OCI-LY3 (cell line): ENCODE results near the gene ARHGEF16.

ENCODE experiments used
- H2AFZ ChIP-seq: fragments of 200-600, 300-600 bp; shearing (Covaris generic); 2 replicates; pipeline ENCODE4 v1.6.0; 2014; ENCODE audit warnings: antibody characterized with exemption, low read depth, low read length
- H3K27ac ChIP-seq: fragments of 200-600, 300-600 bp; sonication (generic); 2 replicates; pipeline ENCODE4 v1.5.1; 2014; ENCODE audit warnings: mild to moderate bottlenecking, low read length, moderate library complexity, mixed read lengths
- H3K27me3 ChIP-seq: fragments of 200-600, 300-600 bp; sonication (generic); 2 replicates; pipeline ENCODE4 v1.6.1; 2014; ENCODE audit warnings: low read depth, low read length, mixed read lengths
- H3K36me3 ChIP-seq: fragments of 200-600, 300-600 bp; sonication (generic); replicated peaks from 2 replicates; pipeline ENCODE3; 2014; ENCODE audit warnings: low read depth, low read length, mixed read lengths
- H3K4me1 ChIP-seq: fragments of 300-600, 200-600 bp; sonication (generic); 2 replicates; pipeline ENCODE4 v1.6.1; 2014; ENCODE audit warnings: low read length, mixed read lengths
- H3K4me2 ChIP-seq: fragments of 200-600, 300-600 bp; sonication (generic); 2 replicates; pipeline ENCODE4 v1.6.1; 2014; ENCODE audit warnings: low read length, mixed read lengths
- H3K4me3 ChIP-seq: fragments of 300-600, 200-600 bp; sonication (generic); 2 replicates; pipeline ENCODE4 v1.5.1; 2014; ENCODE audit warnings: antibody characterized with exemption, mild to moderate bottlenecking, low read length, moderate library complexity
- H3K79me2 ChIP-seq: fragments of 300-600, 200-600 bp; shearing (Covaris generic); 2 replicates; pipeline ENCODE4 v1.6.1; 2014; ENCODE audit warnings: mild to moderate bottlenecking, low read length, mixed read lengths
- H3K9ac ChIP-seq: fragments of 300-600, 200-600 bp; shearing (Covaris generic); 2 replicates; pipeline ENCODE4 v1.6.0; 2014; ENCODE audit warnings: mild to moderate bottlenecking, low read length, moderate library complexity
- H3K9me3 ChIP-seq: fragments of 200-600, 300-600 bp; shearing (Covaris generic); 2 replicates; pipeline ENCODE4 v1.6.1; 2014; ENCODE audit warnings: low read length, mixed read lengths; ENCODE audit not compliant: insufficient read depth
- H4K20me1 ChIP-seq: fragments of 200-600, 300-600 bp; sonication (generic); 2 replicates; pipeline ENCODE4 v1.6.1; 2016; ENCODE audit warnings: low read length, mixed read lengths; ENCODE audit not compliant: insufficient read depth
- EZH2phosphoT487 ChIP-seq: fragments of 200-600 bp; shearing (Covaris generic); IDR thresholded peaks from 2 replicates; pipeline ENCODE4 v1.6.1; 2018; ENCODE audit warnings: antibody characterized with exemption, mixed run types, low read depth
- TF ChIP-seq, protein P1 (sequence below): fragments of 200-600, 300-600 bp; sonication (generic); IDR thresholded peaks from 2 replicates; pipeline ENCODE4 v1.5.1; 2014; ENCODE audit warnings: antibody characterized with exemption, low read length, low read depth

The ARHGEF16 gene

DNA sequence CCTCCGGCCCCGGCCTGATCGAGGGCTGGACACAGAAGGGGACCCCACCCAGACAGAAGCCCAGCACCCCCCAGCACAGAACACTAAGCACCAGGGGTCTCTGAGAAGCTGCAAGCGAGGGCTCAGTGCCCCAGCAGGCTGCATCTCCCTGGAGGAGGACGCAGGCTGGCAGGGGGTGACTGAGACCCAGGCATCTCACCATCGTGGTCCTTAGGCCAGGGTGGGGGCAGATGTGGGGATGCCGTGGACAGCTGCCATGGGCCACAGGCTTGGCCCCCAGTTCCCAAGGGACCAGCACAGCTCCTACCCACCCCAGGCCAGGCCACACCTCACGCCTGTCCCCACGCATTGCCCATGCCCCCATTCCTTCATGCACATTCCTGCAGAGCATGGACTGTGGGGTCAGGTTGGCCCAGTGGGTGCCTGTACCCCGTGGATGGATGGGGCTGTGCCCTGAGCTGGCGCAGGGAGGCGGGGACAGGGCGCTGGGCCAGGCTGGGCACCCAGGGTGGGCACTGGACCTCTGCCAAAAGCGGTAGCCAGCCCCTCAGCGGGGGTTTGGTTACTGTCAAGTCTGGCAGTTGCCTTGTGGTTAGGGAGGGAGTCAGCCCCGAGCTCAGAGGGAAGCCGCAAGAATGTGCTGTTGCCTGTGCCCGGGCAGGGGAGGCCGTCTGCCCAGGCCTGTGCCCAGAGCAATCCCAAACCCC, 61.5 kb downstream of the ARHGEF16 start:
- no peak for TF ChIP-seq EZH2phosphoT487
- TF ChIP-seq, protein P1, sequence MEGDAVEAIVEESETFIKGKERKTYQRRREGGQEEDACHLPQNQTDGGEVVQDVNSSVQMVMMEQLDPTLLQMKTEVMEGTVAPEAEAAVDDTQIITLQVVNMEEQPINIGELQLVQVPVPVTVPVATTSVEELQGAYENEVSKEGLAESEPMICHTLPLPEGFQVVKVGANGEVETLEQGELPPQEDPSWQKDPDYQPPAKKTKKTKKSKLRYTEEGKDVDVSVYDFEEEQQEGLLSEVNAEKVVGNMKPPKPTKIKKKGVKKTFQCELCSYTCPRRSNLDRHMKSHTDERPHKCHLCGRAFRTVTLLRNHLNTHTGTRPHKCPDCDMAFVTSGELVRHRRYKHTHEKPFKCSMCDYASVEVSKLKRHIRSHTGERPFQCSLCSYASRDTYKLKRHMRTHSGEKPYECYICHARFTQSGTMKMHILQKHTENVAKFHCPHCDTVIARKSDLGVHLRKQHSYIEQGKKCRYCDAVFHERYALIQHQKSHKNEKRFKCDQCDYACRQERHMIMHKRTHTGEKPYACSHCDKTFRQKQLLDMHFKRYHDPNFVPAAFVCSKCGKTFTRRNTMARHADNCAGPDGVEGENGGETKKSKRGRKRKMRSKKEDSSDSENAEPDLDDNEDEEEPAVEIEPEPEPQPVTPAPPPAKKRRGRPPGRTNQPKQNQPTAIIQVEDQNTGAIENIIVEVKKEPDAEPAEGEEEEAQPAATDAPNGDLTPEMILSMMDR, result no peak
- Histone ChIP-seq H3K79me2 (no peaks in the 10 kb centered on the region), H3K4me1 (no peaks in the 10 kb centered on the region), H3K9me3 (no peaks in the 10 kb centered on the region), H3K36me3 (no peaks in the 10 kb centered on the region), H3K9ac (no peak overlapping the region), H3K27me3 (no peaks in the 10 kb centered on the region), H3K27ac (no peak overlapping the region), H2AFZ (no peak overlapping the region), H3K4me2 (no peak overlapping the region), H4K20me1 (no peaks in the 10 kb centered on the region), H3K4me3 (no peak overlapping the region)

DNA sequence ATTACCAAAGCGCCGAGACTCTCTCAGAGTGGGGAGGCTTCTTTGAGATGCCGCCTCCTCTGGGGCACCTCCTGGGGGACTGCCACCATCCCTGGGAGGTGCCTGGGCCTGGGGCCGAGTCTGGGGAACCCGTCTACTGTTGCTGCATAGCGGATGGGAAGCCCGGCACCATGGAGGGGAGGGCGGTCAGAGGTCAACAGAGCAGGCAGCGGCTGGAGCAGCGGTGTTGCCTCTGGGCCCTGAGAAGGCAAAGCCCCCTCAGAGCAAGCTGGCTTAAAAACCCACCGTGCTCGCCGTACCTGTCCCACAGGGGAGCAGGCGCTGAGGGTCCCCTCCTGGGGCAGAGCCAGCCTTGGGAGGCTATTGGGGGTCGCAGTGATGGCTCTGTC, 62.0 kb downstream of the ARHGEF16 start:
- Histone ChIP-seq H3K4me2 (no peak overlapping the region), H3K36me3 (no peaks in the 10 kb centered on the region), H3K79me2 (no peaks in the 10 kb centered on the region), H4K20me1 (no peaks in the 10 kb centered on the region), H3K9me3 (no peaks in the 10 kb centered on the region), H3K9ac (no peak overlapping the region), H3K4me3 (no peak overlapping the region), H3K27me3 (no peaks in the 10 kb centered on the region), H2AFZ (no peak overlapping the region), H3K27ac (no peak overlapping the region), H3K4me1 (no peaks in the 10 kb centered on the region)
- TF ChIP-seq, protein P1, result no peak
- no peak for TF ChIP-seq EZH2phosphoT487

DNA sequence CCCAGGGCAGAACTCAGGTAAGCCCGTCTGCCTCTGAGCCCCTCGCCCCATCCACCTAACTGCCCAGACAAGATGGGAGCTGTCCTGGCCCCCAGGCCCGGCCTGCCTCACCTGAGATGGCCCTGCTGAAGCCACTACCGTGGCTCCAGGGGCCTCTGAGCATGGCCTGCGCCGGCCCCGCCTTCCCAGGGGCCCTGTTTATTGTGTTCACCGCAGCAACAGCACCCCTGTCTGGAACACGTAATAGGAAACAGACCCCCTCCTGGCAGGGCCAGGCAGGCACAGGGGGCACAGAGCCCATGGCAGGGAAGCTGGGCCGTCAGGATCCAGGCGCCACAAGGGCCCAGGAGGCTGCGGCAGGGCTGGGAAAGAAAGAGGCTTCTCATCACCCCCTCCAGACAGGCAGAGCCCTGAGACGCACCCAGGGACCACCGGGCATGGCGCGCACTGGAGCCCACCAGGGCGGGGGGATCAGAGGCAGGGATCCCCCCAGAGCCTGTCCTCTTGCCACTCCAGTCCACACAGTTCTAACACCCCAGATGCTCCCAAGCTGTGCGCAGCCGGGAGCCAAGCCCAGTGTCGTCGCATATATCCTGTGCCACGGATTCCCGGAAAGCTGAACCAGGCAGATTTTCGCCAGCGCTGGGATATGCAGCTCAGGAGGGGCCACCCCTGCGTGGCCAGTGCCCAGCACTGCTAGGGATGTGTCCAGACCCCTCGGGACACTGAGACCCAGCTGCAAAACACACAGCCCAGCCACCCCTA, 62.6 kb downstream of the ARHGEF16 start:
- Histone ChIP-seq H3K79me2 (no peaks in the 10 kb centered on the region), H4K20me1 (no peaks in the 10 kb centered on the region), H3K4me1 (no peaks in the 10 kb centered on the region), H3K4me2 (no peak overlapping the region), H3K27me3 (no peaks in the 10 kb centered on the region), H3K36me3 (no peaks in the 10 kb centered on the region), H3K9ac (no peak overlapping the region), H3K27ac (no peak overlapping the region), H2AFZ (no peak overlapping the region), H3K4me3 (no peak overlapping the region), H3K9me3 (no peaks in the 10 kb centered on the region)
- TF ChIP-seq, protein P1, result no peak

GRCh38 chr1:3518256-3518655, 63.8 kb downstream of the ARHGEF16 start:
- Histone ChIP-seq H3K79me2 (no peaks in the 10 kb centered on the region), H3K4me2 (no peak overlapping the region), H4K20me1 (no peaks in the 10 kb centered on the region), H3K27ac (no peak overlapping the region), H3K27me3 (no peaks in the 10 kb centered on the region), H3K4me3 (no peak overlapping the region), H2AFZ (no peak overlapping the region), H3K36me3 (no peaks in the 10 kb centered on the region), H3K9me3 (no peaks in the 10 kb centered on the region), H3K9ac (no peak overlapping the region), H3K4me1 (no peaks in the 10 kb centered on the region)
- TF ChIP-seq, protein P1, result peak; percentile 51
- no peak for TF ChIP-seq EZH2phosphoT487
